ENCODE measurements around the gene MSI2. TPM values are rescaled to one million over a fixed set of nuclear protein-coding genes. Genes with fewer than 3 reads are reported as not detected.

The MSI2 gene
- total and polyA plus RNA-seq, 2 donors (not counting 3 experiments of a cell fraction or from before 2014, with no cell fraction given): 20.9 to 59.3 TPM

GRCh38 chr17:57391857-57392471 lies 135.6 kb downstream of the MSI2 start:
- no peaks in the 10 kb centered on the region for H4K20me1 ChIP-seq (replicated peaks; ENCODE audit: control insufficient read depth, extremely low read depth, insufficient read depth, low read length)
- DNase-seq (ENCODE audit: low read depth, low spot score) (no peak), FAIRE-seq (no peak)
- POLR2A ChIA-PET: no interaction called here
- no peak overlapping the region for H3K27ac ChIP-seq (ENCODE audit: insufficient read depth, low read depth, low read length)
- H3K9me1 ChIP-seq (replicated peaks; ENCODE audit: control insufficient read depth, extremely low read depth, insufficient read depth, low read length): no peaks in the 10 kb centered on the region
- H3K27me3 ChIP-seq (ENCODE audit: control insufficient read depth in 2 of 2, insufficient read depth in 2 of 2, low read length in 2 of 2): no peaks in the 10 kb centered on the region
- dilution Hi-C loops (cut with MboI; ENCODE audit: extremely low pct_ligation_motif_present, low sequenced_read_pairs) (no loop called here), intact Hi-C loops (cut with micrococcal nuclease) (no loop called here)
- TF ChIP-seq CTCF (IDR thresholded peaks at IDR 0.05; ENCODE audit: extremely low read depth in 1 of 2, insufficient read depth in 1 of 2, low read depth in 1 of 2, low read length in 2 of 2) (no peak), EZH2 (IDR thresholded peaks at IDR 0.05; ENCODE audit: borderline replicate concordance, low read depth, low read length, severe bottlenecking) (no peak), MYC (IDR thresholded peaks at IDR 0.05; ENCODE audit: low read depth, low read length) (no peak), JUN (IDR thresholded peaks at IDR 0.05; ENCODE audit: borderline replicate concordance, insufficient read depth, insufficient read length, low read depth) (no peak), POLR2A (IDR thresholded peaks at IDR 0.05; ENCODE audit: low read depth, low read length) (no peak), GATA2 (IDR thresholded peaks at IDR 0.05; ENCODE audit: insufficient read depth, insufficient read length, low read depth, low read length) (no peak), MAX (IDR thresholded peaks at IDR 0.05; ENCODE audit: insufficient read depth, insufficient read length) (no peak), POLR2AphosphoS5 (IDR thresholded peaks at IDR 0.05; ENCODE audit: insufficient read depth, low read depth, low read length) (no peak), FOS (IDR thresholded peaks at IDR 0.05; ENCODE audit: borderline replicate concordance, insufficient read depth, low read length) (no peak)
- no peak overlapping the region for H3K4me2 ChIP-seq (ENCODE audit: insufficient read depth, low read length)
- H3K9me3 ChIP-seq (replicated peaks; ENCODE audit: control insufficient read depth, insufficient read depth, low read length): no peaks in the 10 kb centered on the region
- CTCF ChIA-PET: no interaction called here
- no peak overlapping the region for H3K9ac ChIP-seq (replicated peaks; ENCODE audit: extremely low read depth, insufficient read depth, low read length)
- no peak overlapping the region for H3K4me3 ChIP-seq (replicated peaks in 1 of 3; ENCODE audit: insufficient read depth in 1 of 3, low read depth in 1 of 3, low read length in 3 of 3)
- H3K36me3 ChIP-seq (ENCODE audit: control insufficient read depth in 2 of 2, extremely low read depth in 1 of 2, insufficient read depth in 2 of 2, low read length in 2 of 2): no peaks in the 10 kb centered on the region
- no TSS peak for BruUV-seq (replicated peaks)
- no peak overlapping the region for H2AFZ ChIP-seq (ENCODE audit: low read depth, low read length)
- no peaks in the 10 kb centered on the region for H3K79me2 ChIP-seq (ENCODE audit: control insufficient read depth, insufficient read depth, low read length)
- no peaks in the 10 kb centered on the region for H3K4me1 ChIP-seq (ENCODE audit: control insufficient read depth, extremely low read depth, insufficient read depth, low read length)

All from endothelial cell of umbilical vein (primary cell).